Ishikawa (cell line): ENCODE measurements around the gene ATXN7.

Experiments
- CEBPB ChIP-seq: IDR thresholded peaks from 2 replicates; pipeline ENCODE4 v1.6.1; 2012
- CREB1 ChIP-seq: IDR thresholded peaks from 2 replicates; pipeline ENCODE4 v1.6.1; 2012; ENCODE audit warnings: low read depth
- EGR1 ChIP-seq: IDR thresholded peaks from 2 replicates; pipeline ENCODE4 v1.6.1; 2012
- EP300 ChIP-seq: IDR thresholded peaks from 2 replicates; pipeline ENCODE4 v1.6.1; 2012; ENCODE audit warnings: borderline replicate concordance
- FOXM1 ChIP-seq: IDR thresholded peaks from 2 replicates; pipeline ENCODE4 v1.6.1; 2012; ENCODE audit warnings: low read depth, borderline replicate concordance
- NFIC ChIP-seq: IDR thresholded peaks from 2 replicates; pipeline ENCODE4 v1.6.1; 2012
- RAD21 ChIP-seq: IDR thresholded peaks from 2 replicates; pipeline ENCODE4 v1.6.1; 2012; ENCODE audit warnings: low read depth
- TAF1 ChIP-seq: IDR thresholded peaks from 2 replicates; pipeline ENCODE4 v1.6.1; 2012; ENCODE audit warnings: low read depth, mild to moderate bottlenecking
- TCF12 ChIP-seq: IDR thresholded peaks from 2 replicates; pipeline ENCODE4 v1.6.1; 2012; ENCODE audit warnings: low read depth
- TEAD4 ChIP-seq: IDR thresholded peaks from 2 replicates; pipeline ENCODE4 v1.6.1; 2012
- YY1 ChIP-seq: IDR thresholded peaks from 2 replicates; pipeline ENCODE4 v1.6.1; 2012; ENCODE audit warnings: low read depth
- ZBTB7A ChIP-seq: IDR thresholded peaks from 2 replicates; pipeline ENCODE4 v1.6.1; 2012; ENCODE audit warnings: low read depth
- TF ChIP-seq, protein P1 (sequence below): IDR thresholded peaks from 2 replicates; pipeline ENCODE4 v1.6.1; 2012
- TF ChIP-seq, protein P2 (sequence below): IDR thresholded peaks from 2 replicates; pipeline ENCODE4 v1.6.1; 2012; ENCODE audit warnings: low read depth, mild to moderate bottlenecking
- TF ChIP-seq, protein P3 (sequence below): IDR thresholded peaks from 2 replicates; pipeline ENCODE4 v1.6.1; 2012

ATXN7 gene

DNA sequence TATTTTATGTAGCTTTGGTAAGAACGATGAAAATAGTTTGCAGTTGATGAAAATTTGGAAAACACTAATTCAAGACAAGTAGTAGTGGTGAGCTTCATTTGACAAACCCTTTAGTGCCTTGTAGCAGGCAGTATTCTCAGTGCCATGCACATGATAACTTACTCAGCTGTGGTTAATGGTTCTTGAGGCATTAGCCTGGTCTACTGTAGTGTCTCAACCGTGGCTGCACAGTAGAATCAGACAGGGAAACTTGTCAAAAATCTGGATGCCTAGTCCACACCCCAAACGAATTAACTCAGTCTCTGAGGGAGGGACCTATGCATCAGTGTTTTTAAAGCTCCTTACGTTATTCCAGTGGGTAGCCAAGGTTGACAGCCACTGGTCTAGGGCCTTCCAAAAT lies 114.2 kb downstream of the ATXN7 start:
- TF ChIP-seq TCF12 (no peak), CEBPB (no peak), ZBTB7A (no peak), EP300 (no peak), YY1 (no peak), EGR1 (no peak), TAF1 (no peak), TEAD4 (no peak), NFIC (no peak), RAD21 (no peak), CREB1 (no peak), FOXM1 (no peak)
- TF ChIP-seq, protein P1, sequence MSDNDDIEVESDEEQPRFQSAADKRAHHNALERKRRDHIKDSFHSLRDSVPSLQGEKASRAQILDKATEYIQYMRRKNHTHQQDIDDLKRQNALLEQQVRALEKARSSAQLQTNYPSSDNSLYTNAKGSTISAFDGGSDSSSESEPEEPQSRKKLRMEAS: no peak
- TF ChIP-seq, protein P2, sequence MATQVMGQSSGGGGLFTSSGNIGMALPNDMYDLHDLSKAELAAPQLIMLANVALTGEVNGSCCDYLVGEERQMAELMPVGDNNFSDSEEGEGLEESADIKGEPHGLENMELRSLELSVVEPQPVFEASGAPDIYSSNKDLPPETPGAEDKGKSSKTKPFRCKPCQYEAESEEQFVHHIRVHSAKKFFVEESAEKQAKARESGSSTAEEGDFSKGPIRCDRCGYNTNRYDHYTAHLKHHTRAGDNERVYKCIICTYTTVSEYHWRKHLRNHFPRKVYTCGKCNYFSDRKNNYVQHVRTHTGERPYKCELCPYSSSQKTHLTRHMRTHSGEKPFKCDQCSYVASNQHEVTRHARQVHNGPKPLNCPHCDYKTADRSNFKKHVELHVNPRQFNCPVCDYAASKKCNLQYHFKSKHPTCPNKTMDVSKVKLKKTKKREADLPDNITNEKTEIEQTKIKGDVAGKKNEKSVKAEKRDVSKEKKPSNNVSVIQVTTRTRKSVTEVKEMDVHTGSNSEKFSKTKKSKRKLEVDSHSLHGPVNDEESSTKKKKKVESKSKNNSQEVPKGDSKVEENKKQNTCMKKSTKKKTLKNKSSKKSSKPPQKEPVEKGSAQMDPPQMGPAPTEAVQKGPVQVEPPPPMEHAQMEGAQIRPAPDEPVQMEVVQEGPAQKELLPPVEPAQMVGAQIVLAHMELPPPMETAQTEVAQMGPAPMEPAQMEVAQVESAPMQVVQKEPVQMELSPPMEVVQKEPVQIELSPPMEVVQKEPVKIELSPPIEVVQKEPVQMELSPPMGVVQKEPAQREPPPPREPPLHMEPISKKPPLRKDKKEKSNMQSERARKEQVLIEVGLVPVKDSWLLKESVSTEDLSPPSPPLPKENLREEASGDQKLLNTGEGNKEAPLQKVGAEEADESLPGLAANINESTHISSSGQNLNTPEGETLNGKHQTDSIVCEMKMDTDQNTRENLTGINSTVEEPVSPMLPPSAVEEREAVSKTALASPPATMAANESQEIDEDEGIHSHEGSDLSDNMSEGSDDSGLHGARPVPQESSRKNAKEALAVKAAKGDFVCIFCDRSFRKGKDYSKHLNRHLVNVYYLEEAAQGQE: no peak
- TF ChIP-seq, protein P3, sequence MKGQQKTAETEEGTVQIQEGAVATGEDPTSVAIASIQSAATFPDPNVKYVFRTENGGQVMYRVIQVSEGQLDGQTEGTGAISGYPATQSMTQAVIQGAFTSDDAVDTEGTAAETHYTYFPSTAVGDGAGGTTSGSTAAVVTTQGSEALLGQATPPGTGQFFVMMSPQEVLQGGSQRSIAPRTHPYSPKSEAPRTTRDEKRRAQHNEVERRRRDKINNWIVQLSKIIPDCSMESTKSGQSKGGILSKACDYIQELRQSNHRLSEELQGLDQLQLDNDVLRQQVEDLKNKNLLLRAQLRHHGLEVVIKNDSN: no peak

DNA sequence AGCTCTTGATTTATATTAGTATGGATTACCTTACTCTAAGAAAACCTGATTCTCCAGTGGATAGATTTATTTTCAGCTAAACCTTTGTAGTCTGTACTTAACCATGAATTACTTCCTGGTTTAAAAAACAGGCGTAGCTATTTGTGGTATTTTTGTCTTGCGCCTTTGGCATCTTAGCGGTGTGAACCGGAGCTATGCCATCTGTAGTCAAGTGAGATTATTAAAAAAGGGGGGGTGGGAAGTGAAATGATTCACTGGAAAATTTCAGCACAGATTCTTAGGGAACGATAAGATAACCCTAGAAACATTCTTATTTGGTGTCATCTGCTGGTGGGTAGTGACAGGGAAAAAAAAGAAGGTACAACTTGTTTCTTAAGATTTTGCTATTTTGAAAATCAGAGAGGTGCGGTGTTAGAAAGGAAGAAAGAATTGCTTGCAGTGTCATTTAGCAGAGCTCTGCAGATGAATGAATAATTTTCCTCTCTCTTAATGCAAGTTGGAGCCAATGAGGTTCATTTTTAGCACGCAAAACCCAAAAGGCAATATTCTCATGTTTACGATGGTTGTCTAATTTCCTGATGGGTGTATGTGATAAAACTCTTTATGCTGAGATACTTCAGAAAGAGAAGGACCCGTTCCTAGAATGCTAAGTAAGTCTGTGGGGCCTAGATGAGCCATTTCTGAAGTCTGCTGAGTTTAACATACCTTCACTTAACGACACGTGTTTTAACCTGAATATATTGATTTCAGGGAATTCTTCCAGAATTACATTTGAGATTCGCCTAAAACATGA lies 115.6 kb downstream of the ATXN7 start:
- TF ChIP-seq TEAD4 (no peak), CEBPB (no peak), ZBTB7A (no peak), RAD21 (no peak)
- TF ChIP-seq, protein P3: no peak
- TF ChIP-seq, protein P1: no peak

DNA sequence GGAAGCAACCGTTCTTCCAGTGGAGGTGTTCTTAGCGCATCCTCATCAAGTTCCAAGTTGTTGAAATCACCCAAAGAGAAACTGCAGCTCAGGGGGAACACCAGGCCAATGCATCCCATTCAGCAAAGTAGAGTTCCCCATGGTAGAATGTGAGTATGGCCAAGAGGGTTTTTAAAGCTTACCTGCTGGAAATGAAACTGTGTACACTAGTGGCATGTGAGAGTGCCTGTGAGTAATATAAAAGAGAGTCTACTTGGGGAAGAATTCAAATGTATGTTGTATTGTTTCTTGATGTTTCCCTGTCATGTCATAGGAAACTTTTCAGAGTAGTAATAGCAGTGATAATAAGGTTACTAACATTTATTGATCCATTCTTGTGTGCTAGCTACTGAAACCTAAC lies 116.4 kb downstream of the ATXN7 start:
- no peak for TF ChIP-seq EGR1
- TF ChIP-seq ZBTB7A: no peak
- TF ChIP-seq, protein P1: no peak
- TF ChIP-seq TAF1: no peak
- TF ChIP-seq, protein P3: no peak
- no peak for TF ChIP-seq FOXM1
- TF ChIP-seq, protein P2: no peak
- no peak for TF ChIP-seq CEBPB
- no peak for TF ChIP-seq YY1
- TF ChIP-seq TCF12: no peak
- no peak for TF ChIP-seq EP300
- no peak for TF ChIP-seq RAD21
- TF ChIP-seq CREB1: no peak
- no peak for TF ChIP-seq TEAD4

DNA sequence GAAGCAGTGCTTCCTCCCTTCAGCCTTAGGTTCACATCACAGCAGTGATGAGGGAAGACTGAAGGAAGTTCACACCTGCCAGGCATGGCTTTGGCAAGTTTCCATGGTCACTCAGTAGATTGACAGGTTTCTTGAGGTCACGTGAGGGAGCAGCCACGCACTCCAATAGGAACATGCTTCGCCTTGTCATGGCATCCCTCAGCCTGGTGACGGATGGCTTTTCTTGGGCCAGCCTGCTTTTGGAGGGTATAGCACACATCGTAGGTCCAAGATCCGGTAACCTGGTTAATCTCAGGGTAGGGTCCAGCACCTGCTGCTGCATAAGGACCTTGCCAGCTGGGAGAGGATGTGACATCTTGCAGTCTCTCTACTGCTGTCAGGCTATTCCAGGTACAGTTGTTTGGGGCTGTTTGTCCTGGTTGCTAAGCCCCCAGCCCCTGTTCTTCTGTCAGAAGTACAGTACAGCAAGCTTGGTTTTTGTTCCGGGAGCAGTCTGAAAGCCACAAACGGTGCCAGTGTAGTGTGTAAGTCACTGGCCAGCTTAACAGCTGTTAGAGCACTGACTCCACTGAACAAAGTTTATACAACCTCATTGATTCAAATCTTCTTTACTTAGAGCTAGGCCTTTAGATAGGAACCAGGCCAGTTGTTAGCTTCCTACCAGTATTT lies 117.3 kb downstream of the ATXN7 start:
- TF ChIP-seq CEBPB: no peak
- TF ChIP-seq, protein P2: no peak
